A673 (cell line): ENCODE results near the gene CD200R1L.

Experiments
- EZH2 ChIP-seq: fragments of 200-600 bp; sonication (generic); IDR thresholded peaks from 2 replicates; pipeline ENCODE4 v1.6.1; 2017; ENCODE audit warnings: borderline replicate concordance, low read depth, mild to moderate bottlenecking, mixed read lengths, antibody characterized with exemption, low read length; ENCODE audit not compliant: poor library complexity, severe bottlenecking
- TF ChIP-seq, protein P1 (sequence below): fragments of 300-800, 200-600 bp; sonication (generic); conservative IDR thresholded peaks from 2 replicates; pipeline ENCODE4 v1.5.1; 2017; ENCODE audit warnings: low read depth, mild to moderate bottlenecking, antibody characterized with exemption, low read length, moderate library complexity, mixed read lengths

DNA sequence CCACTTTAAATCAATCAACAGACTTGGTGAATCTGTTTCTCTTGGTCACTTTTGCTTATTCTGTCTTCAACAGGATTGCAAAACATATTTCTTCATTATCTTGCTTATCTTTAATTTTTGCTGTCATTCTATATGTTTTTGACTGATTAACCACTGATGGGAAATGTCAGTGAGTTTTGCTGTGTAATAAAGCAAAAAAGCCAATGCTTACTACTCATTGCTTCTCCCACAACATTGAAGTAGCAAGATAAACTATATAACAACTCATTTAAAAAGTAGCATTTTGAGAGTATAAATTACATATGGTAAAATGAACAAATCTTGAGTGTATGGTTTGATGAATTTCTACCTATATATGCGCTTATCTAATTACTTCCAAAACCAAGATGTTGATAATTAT, 892 bp downstream of the CD200R1L start:
- TF ChIP-seq, protein P1, sequence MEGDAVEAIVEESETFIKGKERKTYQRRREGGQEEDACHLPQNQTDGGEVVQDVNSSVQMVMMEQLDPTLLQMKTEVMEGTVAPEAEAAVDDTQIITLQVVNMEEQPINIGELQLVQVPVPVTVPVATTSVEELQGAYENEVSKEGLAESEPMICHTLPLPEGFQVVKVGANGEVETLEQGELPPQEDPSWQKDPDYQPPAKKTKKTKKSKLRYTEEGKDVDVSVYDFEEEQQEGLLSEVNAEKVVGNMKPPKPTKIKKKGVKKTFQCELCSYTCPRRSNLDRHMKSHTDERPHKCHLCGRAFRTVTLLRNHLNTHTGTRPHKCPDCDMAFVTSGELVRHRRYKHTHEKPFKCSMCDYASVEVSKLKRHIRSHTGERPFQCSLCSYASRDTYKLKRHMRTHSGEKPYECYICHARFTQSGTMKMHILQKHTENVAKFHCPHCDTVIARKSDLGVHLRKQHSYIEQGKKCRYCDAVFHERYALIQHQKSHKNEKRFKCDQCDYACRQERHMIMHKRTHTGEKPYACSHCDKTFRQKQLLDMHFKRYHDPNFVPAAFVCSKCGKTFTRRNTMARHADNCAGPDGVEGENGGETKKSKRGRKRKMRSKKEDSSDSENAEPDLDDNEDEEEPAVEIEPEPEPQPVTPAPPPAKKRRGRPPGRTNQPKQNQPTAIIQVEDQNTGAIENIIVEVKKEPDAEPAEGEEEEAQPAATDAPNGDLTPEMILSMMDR = no peak
- TF ChIP-seq EZH2 = no peak
